Measurements from ENCODE around the gene KIAA1217.

The KIAA1217 gene

GRCh38 chr10:24404567-24404966 lies 195.6 kb downstream of the KIAA1217 start:
- H3K27ac ChIP-seq (ENCODE audit: low read length) = no peak overlapping the region
- H3K9me3 ChIP-seq (ENCODE audit: control insufficient read depth, low read depth, low read length) = no peaks in the 10 kb centered on the region
- no peak overlapping the region for H3K9ac ChIP-seq (ENCODE audit: low read length)
- H3K4me3 ChIP-seq (ENCODE audit: low read length) = no peak overlapping the region
- H3K27me3 ChIP-seq (ENCODE audit: control insufficient read depth, insufficient read depth, low read length) = no peaks in the 10 kb centered on the region
- H3K36me3 ChIP-seq (ENCODE audit: control insufficient read depth, low read depth, low read length) = no peaks in the 10 kb centered on the region
- no peaks in the 10 kb centered on the region for H3K4me1 ChIP-seq (ENCODE audit: control insufficient read depth, low read depth, low read length)

DNA sequence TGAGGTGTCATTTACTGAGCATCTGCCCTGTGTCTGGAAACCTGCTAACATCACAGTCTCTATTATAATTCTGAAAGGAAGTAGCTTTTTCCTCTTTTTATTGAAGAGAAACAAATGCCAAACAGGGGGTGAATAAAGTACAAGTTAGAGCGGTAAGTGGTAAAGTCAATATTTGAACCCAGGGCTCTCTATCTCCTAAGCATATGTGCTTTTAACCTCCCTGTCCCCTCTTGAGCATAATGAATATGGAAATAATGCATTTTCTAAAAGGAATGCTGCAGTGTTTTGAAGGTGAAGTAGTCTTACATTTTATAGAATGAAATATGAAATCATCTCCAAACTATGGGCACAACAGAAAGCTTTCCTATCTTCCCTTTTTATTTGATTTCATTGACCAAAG lies 196.7 kb downstream of the KIAA1217 start:
- Histone ChIP-seq H3K9me3 (ENCODE audit: control insufficient read depth, low read depth, low read length) (no peaks in the 10 kb centered on the region), H3K4me3 (ENCODE audit: low read length) (no peak overlapping the region), H3K27me3 (ENCODE audit: control insufficient read depth, insufficient read depth, low read length) (no peaks in the 10 kb centered on the region), H3K27ac (ENCODE audit: low read length) (no peak overlapping the region), H3K36me3 (ENCODE audit: control insufficient read depth, low read depth, low read length) (no peaks in the 10 kb centered on the region), H3K9ac (ENCODE audit: low read length) (no peak overlapping the region), H3K4me1 (ENCODE audit: control insufficient read depth, low read depth, low read length) (no peaks in the 10 kb centered on the region)

DNA sequence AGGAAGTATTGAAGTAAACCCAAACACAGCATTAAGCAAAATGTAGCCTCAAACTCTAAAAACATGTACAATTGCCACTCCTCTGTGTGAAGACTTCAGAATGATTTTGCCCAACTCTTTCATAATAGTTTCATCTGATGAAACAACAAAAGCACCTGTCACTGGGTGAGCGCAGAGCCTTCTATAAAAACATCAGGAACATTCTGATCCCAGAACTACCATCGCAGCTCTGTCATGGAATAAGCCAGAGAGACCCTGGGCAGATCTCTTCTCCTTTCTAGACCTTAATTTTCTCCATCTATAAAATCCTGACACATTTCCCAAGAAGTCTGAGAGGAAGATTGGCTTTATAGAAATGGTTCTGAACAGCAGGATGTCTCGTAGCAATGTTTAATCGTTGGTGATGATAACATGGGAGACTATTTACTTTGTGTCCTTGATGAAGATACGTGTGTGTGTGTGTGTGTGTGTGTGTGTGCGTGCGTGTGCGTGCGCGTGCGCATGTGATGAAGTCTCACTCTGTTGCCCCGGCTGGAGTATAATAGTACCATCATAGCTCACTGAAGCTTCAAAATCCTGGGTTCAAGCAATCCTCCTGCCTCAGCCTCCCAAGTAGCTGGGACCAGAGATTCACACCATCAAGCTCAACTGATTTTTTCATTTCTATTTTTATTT lies 198.0 kb downstream of the KIAA1217 start:
- Histone ChIP-seq H3K27me3 (ENCODE audit: control insufficient read depth, insufficient read depth, low read length) (no peaks in the 10 kb centered on the region), H3K9me3 (ENCODE audit: control insufficient read depth, low read depth, low read length) (no peaks in the 10 kb centered on the region), H3K27ac (ENCODE audit: low read length) (no peak overlapping the region), H3K4me1 (ENCODE audit: control insufficient read depth, low read depth, low read length) (no peaks in the 10 kb centered on the region), H3K9ac (ENCODE audit: low read length) (no peak overlapping the region), H3K36me3 (ENCODE audit: control insufficient read depth, low read depth, low read length) (no peaks in the 10 kb centered on the region), H3K4me3 (ENCODE audit: low read length) (no peak overlapping the region)

DNA sequence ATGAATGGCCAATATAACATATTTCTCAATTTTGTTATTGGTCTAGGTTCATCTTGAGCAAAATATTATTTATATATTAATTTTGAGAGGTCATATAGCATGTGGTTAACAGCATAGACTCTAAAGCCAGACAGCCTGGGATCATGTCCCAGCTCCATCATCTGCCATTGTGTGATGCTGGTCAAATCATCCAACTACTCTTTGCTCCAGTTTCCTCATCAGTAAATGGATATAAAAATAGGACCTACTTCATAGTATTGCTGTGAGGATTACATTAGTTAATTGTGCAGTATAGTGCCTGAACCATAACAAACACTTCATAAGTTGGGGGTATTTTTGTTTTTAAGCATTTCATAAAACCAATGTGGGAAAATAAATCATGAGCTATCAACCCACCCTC lies 199.0 kb downstream of the KIAA1217 start:
- H3K9me3 ChIP-seq (ENCODE audit: control insufficient read depth, low read depth, low read length) = no peaks in the 10 kb centered on the region
- no peak overlapping the region for H3K4me3 ChIP-seq (ENCODE audit: low read length)
- no peak overlapping the region for H3K9ac ChIP-seq (ENCODE audit: low read length)
- no peaks in the 10 kb centered on the region for H3K36me3 ChIP-seq (ENCODE audit: control insufficient read depth, low read depth, low read length)
- no peak overlapping the region for H3K27ac ChIP-seq (ENCODE audit: low read length)
- no peaks in the 10 kb centered on the region for H3K27me3 ChIP-seq (ENCODE audit: control insufficient read depth, insufficient read depth, low read length)
- no peaks in the 10 kb centered on the region for H3K4me1 ChIP-seq (ENCODE audit: control insufficient read depth, low read depth, low read length)

- H3K4me3 ChIP-seq (ENCODE audit: low read length) = no peak overlapping the region
- H3K9me3 ChIP-seq (ENCODE audit: control insufficient read depth, low read depth, low read length) = no peaks in the 10 kb centered on the region
- no peaks in the 10 kb centered on the region for H3K36me3 ChIP-seq (ENCODE audit: control insufficient read depth, low read depth, low read length)
- no peaks in the 10 kb centered on the region for H3K4me1 ChIP-seq (ENCODE audit: control insufficient read depth, low read depth, low read length)
- no peak overlapping the region for H3K9ac ChIP-seq (ENCODE audit: low read length)
- no peak overlapping the region for H3K27ac ChIP-seq (ENCODE audit: low read length)
- H3K27me3 ChIP-seq (ENCODE audit: control insufficient read depth, insufficient read depth, low read length) = no peaks in the 10 kb centered on the region
Observed at GRCh38 chr10:24408365-24408764, 199.4 kb downstream of the KIAA1217 start.

- H3K27ac ChIP-seq (ENCODE audit: low read length) = no peak overlapping the region
- H3K36me3 ChIP-seq (ENCODE audit: control insufficient read depth, low read depth, low read length) = no peaks in the 10 kb centered on the region
- H3K4me3 ChIP-seq (ENCODE audit: low read length) = no peak overlapping the region
- no peaks in the 10 kb centered on the region for H3K4me1 ChIP-seq (ENCODE audit: control insufficient read depth, low read depth, low read length)
- no peaks in the 10 kb centered on the region for H3K9me3 ChIP-seq (ENCODE audit: control insufficient read depth, low read depth, low read length)
- H3K9ac ChIP-seq (ENCODE audit: low read length) = no peak overlapping the region
- H3K27me3 ChIP-seq (ENCODE audit: control insufficient read depth, insufficient read depth, low read length) = no peaks in the 10 kb centered on the region
Observed at GRCh38 chr10:24414597-24414996, 205.7 kb downstream of the KIAA1217 start.

GRCh38 chr10:24415455-24416125 lies 206.7 kb downstream of the KIAA1217 start:
- no peaks in the 10 kb centered on the region for H3K36me3 ChIP-seq (ENCODE audit: control insufficient read depth, low read depth, low read length)
- no peaks in the 10 kb centered on the region for H3K27me3 ChIP-seq (ENCODE audit: control insufficient read depth, insufficient read depth, low read length)
- no peaks in the 10 kb centered on the region for H3K4me1 ChIP-seq (ENCODE audit: control insufficient read depth, low read depth, low read length)
- H3K27ac ChIP-seq (ENCODE audit: low read length) = no peak overlapping the region
- H3K9me3 ChIP-seq (ENCODE audit: control insufficient read depth, low read depth, low read length) = no peaks in the 10 kb centered on the region
- no peak overlapping the region for H3K9ac ChIP-seq (ENCODE audit: low read length)
- H3K4me3 ChIP-seq (ENCODE audit: low read length) = no peak overlapping the region

GRCh38 chr10:24416248-24416647 lies 207.3 kb downstream of the KIAA1217 start:
- Histone ChIP-seq H3K9ac (ENCODE audit: low read length) (no peak overlapping the region), H3K4me1 (ENCODE audit: control insufficient read depth, low read depth, low read length) (no peaks in the 10 kb centered on the region), H3K4me3 (ENCODE audit: low read length) (no peak overlapping the region), H3K9me3 (ENCODE audit: control insufficient read depth, low read depth, low read length) (no peaks in the 10 kb centered on the region), H3K27ac (ENCODE audit: low read length) (no peak overlapping the region), H3K27me3 (ENCODE audit: control insufficient read depth, insufficient read depth, low read length) (no peaks in the 10 kb centered on the region), H3K36me3 (ENCODE audit: control insufficient read depth, low read depth, low read length) (no peaks in the 10 kb centered on the region)

GRCh38 chr10:24417053-24417452 lies 208.1 kb downstream of the KIAA1217 start:
- H3K27ac ChIP-seq (ENCODE audit: low read length) = no peak overlapping the region
- H3K4me1 ChIP-seq (ENCODE audit: control insufficient read depth, low read depth, low read length) = no peaks in the 10 kb centered on the region
- no peak overlapping the region for H3K4me3 ChIP-seq (ENCODE audit: low read length)
- no peaks in the 10 kb centered on the region for H3K9me3 ChIP-seq (ENCODE audit: control insufficient read depth, low read depth, low read length)
- no peaks in the 10 kb centered on the region for H3K36me3 ChIP-seq (ENCODE audit: control insufficient read depth, low read depth, low read length)
- no peaks in the 10 kb centered on the region for H3K27me3 ChIP-seq (ENCODE audit: control insufficient read depth, insufficient read depth, low read length)
- H3K9ac ChIP-seq (ENCODE audit: low read length) = no peak overlapping the region

- no peaks in the 10 kb centered on the region for H3K36me3 ChIP-seq (ENCODE audit: control insufficient read depth, low read depth, low read length)
- no peak overlapping the region for H3K9ac ChIP-seq (ENCODE audit: low read length)
- H3K27me3 ChIP-seq (ENCODE audit: control insufficient read depth, insufficient read depth, low read length) = no peaks in the 10 kb centered on the region
- no peak overlapping the region for H3K27ac ChIP-seq (ENCODE audit: low read length)
- no peaks in the 10 kb centered on the region for H3K9me3 ChIP-seq (ENCODE audit: control insufficient read depth, low read depth, low read length)
- no peaks in the 10 kb centered on the region for H3K4me1 ChIP-seq (ENCODE audit: control insufficient read depth, low read depth, low read length)
- H3K4me3 ChIP-seq (ENCODE audit: low read length) = no peak overlapping the region
Observed at GRCh38 chr10:24418532-24418931, 209.6 kb downstream of the KIAA1217 start.

DNA sequence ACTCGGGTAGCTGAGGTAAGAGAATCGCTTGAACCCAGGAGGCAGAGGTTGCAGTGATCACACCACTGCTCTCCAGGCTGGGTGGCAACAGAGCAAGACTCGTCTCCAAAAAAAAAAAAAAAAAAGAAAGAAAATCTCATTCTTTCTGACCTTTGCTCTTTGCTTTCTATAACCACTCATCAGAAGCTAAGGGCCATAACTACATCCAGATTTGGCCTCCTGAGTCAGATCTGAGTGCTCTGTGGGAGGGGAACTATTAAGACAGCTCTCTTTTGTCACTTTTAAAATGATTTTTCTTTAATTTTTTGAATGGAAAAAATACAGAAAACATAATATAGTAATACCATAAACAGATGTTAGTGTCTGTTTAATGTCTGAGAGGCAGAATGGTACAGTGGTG lies 210.1 kb downstream of the KIAA1217 start:
- no peaks in the 10 kb centered on the region for H3K27me3 ChIP-seq (ENCODE audit: control insufficient read depth, insufficient read depth, low read length)
- H3K36me3 ChIP-seq (ENCODE audit: control insufficient read depth, low read depth, low read length) = no peaks in the 10 kb centered on the region
- H3K27ac ChIP-seq (ENCODE audit: low read length) = no peak overlapping the region
- H3K4me3 ChIP-seq (ENCODE audit: low read length) = no peak overlapping the region
- no peak overlapping the region for H3K9ac ChIP-seq (ENCODE audit: low read length)
- H3K4me1 ChIP-seq (ENCODE audit: control insufficient read depth, low read depth, low read length) = no peaks in the 10 kb centered on the region
- H3K9me3 ChIP-seq (ENCODE audit: control insufficient read depth, low read depth, low read length) = no peaks in the 10 kb centered on the region

GRCh38 chr10:24425151-24425550 lies 216.2 kb downstream of the KIAA1217 start:
- H3K9me3 ChIP-seq (ENCODE audit: control insufficient read depth, low read depth, low read length) = no peaks in the 10 kb centered on the region
- H3K27me3 ChIP-seq (ENCODE audit: control insufficient read depth, insufficient read depth, low read length) = no peaks in the 10 kb centered on the region
- no peak overlapping the region for H3K9ac ChIP-seq (ENCODE audit: low read length)
- H3K4me1 ChIP-seq (ENCODE audit: control insufficient read depth, low read depth, low read length) = no peaks in the 10 kb centered on the region
- no peaks in the 10 kb centered on the region for H3K36me3 ChIP-seq (ENCODE audit: control insufficient read depth, low read depth, low read length)
- no peak overlapping the region for H3K4me3 ChIP-seq (ENCODE audit: low read length)
- H3K27ac ChIP-seq (ENCODE audit: low read length) = no peak overlapping the region

Measured in iPS-18a (cell line).